Adrenal gland (tissue), 5 donors: ENCODE measurements around the gene KRTAP1-3.

Source experiments
- CTCF ChIP-seq, 6 experiments: fragments of 450-650 bp in 4 of 6; fragments of 200-600 bp in 2 of 6; sonication (generic) in 1 of 6; IDR thresholded peaks; 1 replicate in 5 of 6; 2 replicates in 1 of 6; pipeline versions ENCODE4 v1.5.1 to v1.8.0; 2016 to 2021; ENCODE audit warnings: antibody characterized with exemption in 6 of 6, mild to moderate bottlenecking in 2 of 6, moderate library complexity in 1 of 6
- POLR2A ChIP-seq, 2 donors: fragments of 450-650 bp; IDR thresholded peaks; one replicate each; pipeline ENCODE4 v1.6.1; 2017; ENCODE audit warnings: antibody characterized with exemption in 2 of 2, mild to moderate bottlenecking in 2 of 2, moderate library complexity in 1 of 2
- donor health status: DM: no; HTN: no; CAD: no.

GRCh38 chr17:41004397-41004796, 30.3 kb downstream of the KRTAP1-3 start:
- TF ChIP-seq CTCF (IDR thresholded peaks at IDR 0.05) (no peak), POLR2A (IDR thresholded peaks at IDR 0.05) (no peak)
